Measurements from ENCODE around the gene PPDPF.

GRCh38 chr20:63499338-63499969 lies 21.1 kb upstream of the PPDPF start:
- TF ChIP-seq POLR2AphosphoS5 (IDR thresholded peaks at IDR 0.05; ENCODE audit: borderline replicate concordance, low read depth, low read length), result no peak
- no peak for TF ChIP-seq EZH2 (IDR thresholded peaks at IDR 0.05)
- no peak for TF ChIP-seq FOXP2 (optimal IDR thresholded peaks at IDR 0.05; ENCODE audit: control extremely low read depth, extremely low read length, insufficient read depth)

All from SK-N-MC (cell line).